ENCODE data around the gene EPGN. TPM values are rescaled to one million over a fixed set of nuclear protein-coding genes. Genes with fewer than 3 reads are reported as not detected.

The EPGN gene
- total and polyA plus RNA-seq, 5 donors from 2014 or later = 0.54 TPM; not detected in 4

DNA sequence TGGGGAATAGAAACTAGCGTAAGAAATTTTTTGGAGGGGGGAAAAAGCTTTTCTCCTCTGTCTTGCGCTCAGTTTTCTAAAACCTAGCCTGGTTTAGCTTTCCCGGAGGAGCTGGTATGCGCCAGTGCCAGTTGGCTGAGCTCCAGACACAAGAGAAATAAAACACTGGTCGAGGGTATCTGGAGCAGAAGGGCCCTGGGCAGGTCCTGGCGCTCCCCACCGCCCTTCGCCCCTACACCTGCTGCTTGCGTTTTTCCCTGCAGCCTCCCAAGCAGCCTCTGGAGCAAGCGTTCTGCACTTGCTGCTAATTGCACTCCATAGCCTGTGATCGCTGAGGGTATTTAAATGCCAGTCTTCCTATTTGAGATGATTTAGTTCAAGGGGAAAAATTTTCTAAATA, 57.5 kb downstream of the EPGN start:
- peaks cover 5 to 11% (median 8%) of the 10 kb centered on the region in 4 donors for H3K4me1 Mint-ChIP-seq
- H3K27ac Mint-ChIP-seq = no peak overlapping the region
- no peak overlapping the region for H3K4me3 Mint-ChIP-seq
- H3K27ac ChIP-seq (ENCODE audit: insufficient read depth, low read length, poor library complexity, severe bottlenecking) = no peak overlapping the region
- no peak overlapping the region for H3K4me3 ChIP-seq (ENCODE audit: low read depth, low read length)
- H3K36me3 ChIP-seq (ENCODE audit: control insufficient read depth, insufficient read depth, low read length) = no peaks in the 10 kb centered on the region
- H3K9me3 ChIP-seq (ENCODE audit: control insufficient read depth in 2 of 2, low read length in 2 of 2) = no peaks in the 10 kb centered on the region
- H3K4me1 ChIP-seq (ENCODE audit: control insufficient read depth, insufficient read depth, low read length, poor library complexity, severe bottlenecking) = no peaks in the 10 kb centered on the region
- peaks cover 14% of the 10 kb centered on the region for H3K27me3 ChIP-seq (ENCODE audit: control insufficient read depth, insufficient read depth, low read length)
- peaks cover 39% of the 10 kb centered on the region for H3K27me3 Mint-ChIP-seq
- H3K9me3 Mint-ChIP-seq = peaks cover 0 to 6% (median 0%) of the 10 kb centered on the region in 7 donors
- no peak for DNase-seq
- no peak for ATAC-seq (ENCODE audit: low read depth in 2 of 2)
- H3K36me3 Mint-ChIP-seq = no peaks in the 10 kb centered on the region

Other genes with a start within 250 kb of the EPGN start
- gene CXCL2, start 209.3 kb upstream of the EPGN start, total RNA-seq = 0.64 TPM
- gene CXCL2, start 209.3 kb upstream of the EPGN start, polyA plus RNA-seq = not detected
- gene MTHFD2L, start 150.4 kb upstream of the EPGN start, total RNA-seq = 6.9 TPM
- gene MTHFD2L, start 150.4 kb upstream of the EPGN start, polyA plus RNA-seq = 1 to 10 TPM; 2.3 to 6.8 (median 3.8) TPM
- 1.0 TPM for gene EREG, start 56.7 kb downstream of the EPGN start, total RNA-seq
- gene EREG, start 56.7 kb downstream of the EPGN start, polyA plus RNA-seq = not detected
- gene AREG, start 136.7 kb downstream of the EPGN start, total RNA-seq = 9.3 TPM
- gene AREG, start 136.7 kb downstream of the EPGN start, polyA plus RNA-seq = 1 to 10 TPM in 3 of 4 donors, under 1 TPM in 1; 0.43 to 2.5 (median 1.7) TPM